Vagina (tissue), 2 donors: ENCODE measurements around the gene JCAD. TPM values are rescaled to one million over a fixed set of nuclear protein-coding genes. Genes with fewer than 3 reads are reported as not detected.

ENCODE experiments used
- DNase-seq, 2 donors: peaks; one replicate each; pipeline ENCODE4 v3.0.0-alpha.2; 2017; ENCODE audit errors: extremely low spot score in 2 of 2
- H3K27ac ChIP-seq: fragments of 200-600 bp; sonication (generic); one replicate; pipeline ENCODE4 v1.5.1; 2019
- H3K27me3 ChIP-seq: fragments of 200-600 bp; sonication (generic); one replicate; pipeline ENCODE4 v1.5.1; 2019
- H3K36me3 ChIP-seq, 2 donors: fragments of 200-600 bp; sonication (generic); one replicate each; pipeline ENCODE4 v1.5.1; 2017 to 2019
- H3K4me1 ChIP-seq: fragments of 200-600 bp; sonication (generic); one replicate; pipeline ENCODE4 v1.5.1; 2019
- H3K4me3 ChIP-seq, 2 donors: fragments of 200-600 bp; sonication (generic); 1 replicate in 1 of 2; 2 replicates in 1 of 2; pipeline ENCODE4 v1.5.1; 2016 to 2019
- H3K9me3 ChIP-seq: fragments of 200-600 bp; sonication (generic); one replicate; pipeline ENCODE4 v1.5.1; 2019
- CTCF ChIP-seq, 3 experiments: fragments of 450-650 bp in 2 of 3; fragments of 200-600 bp in 1 of 3; sonication (generic) in 1 of 3; IDR thresholded peaks; one replicate each; pipeline ENCODE4 v1.5.1; 2017 to 2019; ENCODE audit warnings: antibody characterized with exemption in 3 of 3, mild to moderate bottlenecking in 2 of 3, moderate library complexity in 2 of 3
- POLR2A ChIP-seq, 2 donors: fragments of 450-650 bp; IDR thresholded peaks; one replicate each; pipeline ENCODE4 v1.6.1; 2017; ENCODE audit warnings: antibody characterized with exemption in 2 of 2, mild to moderate bottlenecking in 2 of 2, moderate library complexity in 2 of 2
- POLR2AphosphoS5 ChIP-seq, 2 donors: sonication (generic); formaldehyde crosslinking; IDR thresholded peaks; one replicate each; pipeline ENCODE4 v1.9.0; 2017; ENCODE audit warnings: antibody characterized with exemption in 2 of 2, mild to moderate bottlenecking in 2 of 2, low read depth in 1 of 2; ENCODE audit not compliant: insufficient read depth in 1 of 2
- intact Hi-C: fragments of 100-400 bp; cut with DNase I; formaldehyde crosslinking; loops from one replicate; pipeline ENCODE4 v1.15.1; 2023
- total RNA-seq: library from RNA; depleted of rRNA; stranded (reverse); fragments of >200 nt; gene quantifications from one replicate; pipeline ENCODE4 v1.2.3, GENCODE V29; 2016

The JCAD gene
- total RNA-seq, 1 donor from 2014 or later: 40.3 TPM

GRCh38 chr10:30057894-30058556 is 1.4 kb downstream of the JCAD start:
- no peak for DNase-seq
- intact Hi-C loops: loop anchor here (2.0 to 5.0 kb wide), 2 partner anchors 31 to 321 kb away; no protein-coding TSS in a partner anchor
- Histone ChIP-seq H3K27me3 (no peaks in the 10 kb centered on the region), H3K27ac (peak overlapping the region; percentile 73), H3K4me1 (peaks cover 12% of the 10 kb centered on the region), H3K4me3 (peak overlapping the region; percentile 70 to 99), H3K36me3 (no peaks in the 10 kb centered on the region), H3K9me3 (no peaks in the 10 kb centered on the region)
- no peak for TF ChIP-seq POLR2AphosphoS5 (IDR thresholded peaks at IDR 0.05; ENCODE audit: insufficient read depth in 1 of 2, low read depth in 1 of 2)
- TF ChIP-seq CTCF (IDR thresholded peaks at IDR 0.05): no peak
- no peak for TF ChIP-seq POLR2A (IDR thresholded peaks at IDR 0.05)

GRCh38 chr10:30057421-30057841 is 2.0 kb downstream of the JCAD start:
- Histone ChIP-seq H3K9me3 (no peaks in the 10 kb centered on the region), H3K36me3 (no peaks in the 10 kb centered on the region), H3K27me3 (no peaks in the 10 kb centered on the region), H3K27ac (peak overlapping the region; percentile 73), H3K4me3 (peak overlapping the region in 1 of 2 donors; percentile 99), H3K4me1 (peaks cover 12% of the 10 kb centered on the region)
- no peak for TF ChIP-seq CTCF (IDR thresholded peaks at IDR 0.05)
- no peak for TF ChIP-seq POLR2A (IDR thresholded peaks at IDR 0.05)
- TF ChIP-seq POLR2AphosphoS5 (IDR thresholded peaks at IDR 0.05; ENCODE audit: insufficient read depth in 1 of 2, low read depth in 1 of 2): no peak
- no peak for DNase-seq
- intact Hi-C loops: loop anchor here (2.0 to 5.0 kb wide), 2 partner anchors 31 to 320 kb away; no protein-coding TSS in a partner anchor

DNA sequence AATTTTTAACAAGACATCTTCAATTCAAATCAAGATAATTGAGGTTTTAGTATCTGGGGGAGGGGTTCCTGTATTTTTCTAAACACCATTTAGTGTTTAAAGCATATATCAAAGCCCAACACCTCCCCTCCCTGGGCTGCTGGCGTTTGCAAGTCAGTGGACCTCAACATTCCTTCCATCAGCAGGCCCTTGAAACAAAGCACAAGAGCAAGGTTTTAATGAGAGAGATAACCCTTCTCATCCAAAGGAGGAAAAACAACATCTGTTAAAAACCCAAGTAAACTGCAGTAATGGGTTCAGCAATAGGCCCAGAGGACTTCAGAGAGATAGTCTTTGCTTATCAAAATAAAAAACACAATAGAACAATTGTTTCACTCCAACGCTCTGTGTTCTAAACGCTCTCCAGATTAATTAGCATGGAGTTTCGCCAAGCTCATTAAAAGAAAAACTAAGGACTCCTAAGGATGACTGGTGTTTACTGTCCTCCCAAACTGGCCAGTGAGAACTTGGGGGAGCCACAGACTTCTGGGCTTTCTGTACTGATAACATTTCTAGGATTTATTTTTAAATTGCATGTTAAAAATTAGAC is 2.5 kb downstream of the JCAD start:
- peaks cover 12% of the 10 kb centered on the region for H3K4me1 ChIP-seq
- TF ChIP-seq CTCF (IDR thresholded peaks at IDR 0.05) (no peak), POLR2A (IDR thresholded peaks at IDR 0.05) (no peak), POLR2AphosphoS5 (IDR thresholded peaks at IDR 0.05; ENCODE audit: insufficient read depth in 1 of 2, low read depth in 1 of 2) (no peak)

DNA sequence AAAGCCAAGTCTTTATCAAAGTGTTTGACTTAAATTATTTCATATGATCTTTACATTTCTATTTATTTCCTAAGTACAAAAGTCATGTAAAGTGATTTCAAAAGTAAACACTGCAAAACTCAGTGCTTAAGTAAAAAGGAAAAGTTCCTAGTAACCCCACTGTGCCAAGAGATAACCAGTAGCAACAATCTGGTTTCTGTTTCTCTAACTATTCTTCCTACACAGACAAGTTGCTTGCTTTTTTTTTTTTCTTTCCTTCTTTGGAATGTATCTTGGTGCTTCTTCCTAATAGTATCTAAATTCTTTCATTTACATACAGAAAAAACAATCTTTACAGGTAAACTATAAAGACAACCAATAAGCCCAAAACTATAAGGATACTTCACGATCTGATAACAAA is 3.1 kb downstream of the JCAD start:
- Histone ChIP-seq H3K4me3 (no peak overlapping the region), H3K27me3 (no peaks in the 10 kb centered on the region), H3K4me1 (peaks cover 12% of the 10 kb centered on the region), H3K9me3 (no peaks in the 10 kb centered on the region), H3K27ac (no peak overlapping the region), H3K36me3 (no peaks in the 10 kb centered on the region)
- intact Hi-C loops: loop anchor here (2.0 to 5.0 kb wide), 2 partner anchors 33 to 319 kb away; no protein-coding TSS in a partner anchor
- TF ChIP-seq POLR2AphosphoS5 (IDR thresholded peaks at IDR 0.05; ENCODE audit: insufficient read depth in 1 of 2, low read depth in 1 of 2) (no peak), CTCF (IDR thresholded peaks at IDR 0.05) (no peak)
- no peak for DNase-seq

More for the DNA sequence above, 2.5 kb downstream of the JCAD start:
- Histone ChIP-seq H3K4me3 (no peak overlapping the region), H3K27ac (peak overlapping the region; percentile 73), H3K9me3 (no peaks in the 10 kb centered on the region), H3K36me3 (no peaks in the 10 kb centered on the region), H3K27me3 (no peaks in the 10 kb centered on the region)
- no peak for DNase-seq
- intact Hi-C loops: loop anchor here (2.0 to 5.0 kb wide), 2 partner anchors 32 to 320 kb away; no protein-coding TSS in a partner anchor

- Histone ChIP-seq H3K36me3 (no peaks in the 10 kb centered on the region), H3K27ac (no peak overlapping the region), H3K9me3 (no peaks in the 10 kb centered on the region), H3K27me3 (no peaks in the 10 kb centered on the region), H3K4me1 (peaks cover 12% of the 10 kb centered on the region), H3K4me3 (no peak overlapping the region)
- DNase-seq: no peak
- TF ChIP-seq CTCF (IDR thresholded peaks at IDR 0.05) (no peak), POLR2AphosphoS5 (IDR thresholded peaks at IDR 0.05; ENCODE audit: insufficient read depth in 1 of 2, low read depth in 1 of 2) (peak in 1 of 2 donors; percentile 11), POLR2A (IDR thresholded peaks at IDR 0.05) (no peak)
- intact Hi-C loops: loop anchor here (5.0 kb wide), 1 partner anchor 318 kb away; no protein-coding TSS in a partner anchor
Measured at GRCh38 chr10:30055226-30055662, 4.1 kb downstream of the JCAD start.
